ENCODE data around the gene TUBB2B. TPM values are rescaled to one million over a fixed set of nuclear protein-coding genes. Genes with fewer than 3 reads are reported as not detected.

The TUBB2B gene
- total and polyA plus RNA-seq, 10 of the 15 experiments (the other 5 are each of a cell fraction or from before 2014, with no cell fraction given), result 2.6 to 75.2 (median 21.2) TPM

GRCh38 chr6:3218266-3218665 lies 9.2 kb downstream of the TUBB2B start:
- Histone ChIP-seq H3K9ac (ENCODE audit: control insufficient read depth, insufficient read depth, low read length) (no peak overlapping the region), H2AFZ (ENCODE audit: control insufficient read depth, low read depth, low read length) (no peak overlapping the region), H3K27ac (ENCODE audit: control insufficient read depth, insufficient read depth) (no peak overlapping the region), H3K27me3 (replicated peaks in 1 of 2; ENCODE audit: control insufficient read depth in 2 of 2, insufficient read depth in 2 of 2, low read length in 1 of 2) (no peaks in the 10 kb centered on the region), H3K9me3 (replicated peaks; ENCODE audit: control insufficient read depth, insufficient read depth, low read length) (no peaks in the 10 kb centered on the region; the same call in 2 of the 3 replicates), H3K79me2 (ENCODE audit: control insufficient read depth, insufficient read depth, low read length) (no peaks in the 10 kb centered on the region), H3K36me3 (ENCODE audit: control insufficient read depth in 2 of 2, insufficient read depth in 2 of 2, low read length in 1 of 2) (no peaks in the 10 kb centered on the region), H3K4me1 (ENCODE audit: control insufficient read depth, insufficient read depth, low read length) (no peaks in the 10 kb centered on the region), H3K4me2 (ENCODE audit: control insufficient read depth, insufficient read depth) (no peak overlapping the region), H4K20me1 (ENCODE audit: control insufficient read depth, insufficient read depth) (no peaks in the 10 kb centered on the region), H3K4me3 (no peak overlapping the region)
- ATAC-seq (no peak), DNase-seq (ENCODE audit: low read depth, low spot score) (no peak), FAIRE-seq (no peak)
- no peak for TF ChIP-seq RBBP5 (conservative IDR thresholded peaks at IDR 0.05)
- TF ChIP-seq CHD2 (IDR thresholded peaks at IDR 0.05; ENCODE audit: borderline replicate concordance, low read depth, low read length), result no peak
- no peak for TF ChIP-seq WRNIP1 (IDR thresholded peaks at IDR 0.05; ENCODE audit: borderline replicate concordance, low read depth, low read length)
- no peak for TF ChIP-seq CREM (IDR thresholded peaks at IDR 0.05; ENCODE audit: low read depth)
- no peak for TF ChIP-seq CHD4 (IDR thresholded peaks at IDR 0.05)
- no peak for TF ChIP-seq TAF1 (IDR thresholded peaks at IDR 0.05; ENCODE audit: borderline replicate concordance, low read depth, low read length)
- RAD21 ChIA-PET (ENCODE audit: unreplicated experiment), result interaction anchor here (0.9 kb wide), 1 partner anchor 8 kb away, joined by 3 read pairs; no protein-coding TSS in a partner anchor
- SMC1A ChIA-PET (ENCODE audit: uncharacterized antibody, unreplicated experiment), result no interaction called here
- POLR2A ChIA-PET, result no interaction called here
- CTCF ChIA-PET, result interaction anchor here (0.8 to 1.0 kb wide), 2 partner anchors 11 to 17 kb away, joined by 3 read pairs; no protein-coding TSS in a partner anchor
- no TSS peak for BruUV-seq (replicated peaks)
- intact Hi-C loops (cut with micrococcal nuclease; ENCODE audit: unreplicated experiment), result no loop called here
- in situ Hi-C loops (cut with MboI), result no loop called here
- 53% methylated on average over 10 of the region's 10 CpGs for WGBS (ENCODE audit: insufficient coverage, insufficient replicate concordance, low lambda C conversion rate, missing lambda C conversion rate)

GRCh38 chr6:3217286-3217685 lies 10.2 kb downstream of the TUBB2B start:
- POLR2A ChIA-PET, result no interaction called here
- no TSS peak for BruUV-seq (replicated peaks)
- TF ChIP-seq BMI1 (IDR thresholded peaks at IDR 0.05; ENCODE audit: borderline replicate concordance), result no peak
- no peak for TF ChIP-seq RBBP5 (conservative IDR thresholded peaks at IDR 0.05)
- TF ChIP-seq POLR2A (IDR thresholded peaks at IDR 0.05; ENCODE audit: low read depth, low read length), result no peak
- no peak for TF ChIP-seq ZNF384 (IDR thresholded peaks at IDR 0.05; ENCODE audit: borderline replicate concordance, low read depth, low read length)
- no peak for TF ChIP-seq ATF7 (IDR thresholded peaks at IDR 0.05; ENCODE audit: low read depth)
- TF ChIP-seq REST (IDR thresholded peaks at IDR 0.05; ENCODE audit: low read depth, low read length), result no peak
- no peak for TF ChIP-seq TARDBP (IDR thresholded peaks at IDR 0.05; ENCODE audit: borderline replicate concordance)
- TF ChIP-seq SP1 (IDR thresholded peaks at IDR 0.05; ENCODE audit: low read depth, low read length), result no peak
- no peak for TF ChIP-seq IRF5 (IDR thresholded peaks at IDR 0.05; ENCODE audit: borderline replicate concordance)
- no peak for TF ChIP-seq MTA2 (IDR thresholded peaks at IDR 0.05; ENCODE audit: low read depth)
- no peak for TF ChIP-seq HDAC2 (IDR thresholded peaks at IDR 0.05)
- TF ChIP-seq RB1 (IDR thresholded peaks at IDR 0.05; ENCODE audit: borderline replicate concordance), result no peak

More at GRCh38 chr6:3217286-3217685, 10.2 kb downstream of the TUBB2B start:
- ChIA-PET CTCF (interaction anchor here (1.0 kb wide), 1 partner anchor 18 kb away, joined by 3 read pairs; no protein-coding TSS in a partner anchor), RAD21 (ENCODE audit: unreplicated experiment) (no interaction called here), SMC1A (ENCODE audit: uncharacterized antibody, unreplicated experiment) (no interaction called here)
- Histone ChIP-seq H4K20me1 (ENCODE audit: control insufficient read depth, insufficient read depth) (no peaks in the 10 kb centered on the region), H3K4me1 (ENCODE audit: control insufficient read depth, insufficient read depth, low read length) (no peaks in the 10 kb centered on the region), H3K9me3 (replicated peaks; ENCODE audit: control insufficient read depth, insufficient read depth, low read length) (no peaks in the 10 kb centered on the region; the same call in 2 of the 3 replicates), H3K9ac (ENCODE audit: control insufficient read depth, insufficient read depth, low read length) (no peak overlapping the region), H3K27me3 (replicated peaks in 1 of 2; ENCODE audit: control insufficient read depth in 2 of 2, insufficient read depth in 2 of 2, low read length in 1 of 2) (no peaks in the 10 kb centered on the region), H3K4me3 (no peak overlapping the region), H3K79me2 (ENCODE audit: control insufficient read depth, insufficient read depth, low read length) (no peaks in the 10 kb centered on the region), H2AFZ (ENCODE audit: control insufficient read depth, low read depth, low read length) (no peak overlapping the region), H3K36me3 (ENCODE audit: control insufficient read depth in 2 of 2, insufficient read depth in 2 of 2, low read length in 1 of 2) (no peaks in the 10 kb centered on the region), H3K4me2 (ENCODE audit: control insufficient read depth, insufficient read depth) (no peak overlapping the region), H3K27ac (ENCODE audit: control insufficient read depth, insufficient read depth) (no peak overlapping the region)
- ATAC-seq (no peak), FAIRE-seq (no peak), DNase-seq (ENCODE audit: low read depth, low spot score) (no peak)
- intact Hi-C loops (cut with micrococcal nuclease; ENCODE audit: unreplicated experiment) (no loop called here), in situ Hi-C loops (cut with MboI) (no loop called here)
- 25% methylated on average over 2 of the region's 2 CpGs for WGBS (ENCODE audit: insufficient coverage, insufficient replicate concordance, low lambda C conversion rate, missing lambda C conversion rate)

All from GM12878 (cell line).